Left ventricle myocardium superior (tissue), 1 donor: ENCODE results near the gene RHOXF2. TPM values are rescaled to one million over a fixed set of nuclear protein-coding genes. Genes with fewer than 3 reads are reported as not detected.
"Not testable (repeated sequence)": the region's sequence is repeated elsewhere in the genome, so short reads cannot be mapped to it uniquely, and the experiment has no call there.

Experiments
- ATAC-seq: fragments of 200-7000 bp; cut with Tn5 transposase; one replicate; pipeline ENCODE4 v1.9.1; 2020; ENCODE audit warnings: mild to moderate bottlenecking, moderate library complexity
- DNase-seq: peaks from one replicate; pipeline ENCODE4 v3.0.0-alpha.2; 2020
- intact Hi-C: fragments of 100-400 bp; cut with micrococcal nuclease; formaldehyde crosslinking; loops from one replicate; pipeline ENCODE4 v1.11.0; 2022
- long read RNA-seq: library from polyadenylated mRNA; unstranded; transcript quantifications from one replicate; pipeline ENCODE4 v2.0.0, GENCODE V29; 2021
- total RNA-seq: library from RNA; stranded (reverse); fragmentation: NEBNext Ultra II Directional; extraction: Animal tissue kit (Norgen Biotek cat#: 25700); gene quantifications from one replicate; pipeline ENCODE4 v1.2.1, GENCODE V29; 2021
- donor health status: DM: no; HTN: yes; CAD: no; lungs with severe emphysema.

RHOXF2 gene, protein sequence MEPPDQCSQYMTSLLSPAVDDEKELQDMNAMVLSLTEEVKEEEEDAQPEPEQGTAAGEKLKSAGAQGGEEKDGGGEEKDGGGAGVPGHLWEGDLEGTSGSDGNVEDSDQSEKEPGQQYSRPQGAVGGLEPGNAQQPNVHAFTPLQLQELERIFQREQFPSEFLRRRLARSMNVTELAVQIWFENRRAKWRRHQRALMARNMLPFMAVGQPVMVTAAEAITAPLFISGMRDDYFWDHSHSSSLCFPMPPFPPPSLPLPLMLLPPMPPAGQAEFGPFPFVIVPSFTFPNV
- not detected for total RNA-seq
- long read RNA-seq, result 0 reads

DNA sequence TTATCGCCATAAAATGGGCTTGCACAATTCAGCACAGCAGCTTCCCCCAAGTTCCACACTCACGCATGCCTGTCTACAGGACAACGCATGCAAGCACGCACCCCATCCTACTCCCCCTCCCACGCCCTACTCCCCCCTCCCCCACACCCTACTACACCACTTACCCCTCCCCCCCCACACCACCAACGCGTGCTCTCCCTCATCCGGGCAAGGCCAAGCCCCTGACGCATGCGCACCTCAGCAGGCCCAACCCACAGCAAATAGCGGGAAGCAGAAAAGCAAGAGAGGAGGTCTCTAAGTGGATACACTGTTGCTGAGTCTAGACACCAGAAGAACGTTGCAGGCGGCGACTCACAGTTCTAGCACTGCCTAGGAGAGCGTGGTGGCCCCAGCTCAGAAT lies at the start of gene RHOXF2:
RHOXF2 (plus strand) TSS at position 301 of the 400 bp plus-strand sequence. CDS start 138 bp downstream, outside the sequence.
- ATAC-seq, DNase-seq, intact Hi-C loops: not testable (repeated sequence)

DNA sequence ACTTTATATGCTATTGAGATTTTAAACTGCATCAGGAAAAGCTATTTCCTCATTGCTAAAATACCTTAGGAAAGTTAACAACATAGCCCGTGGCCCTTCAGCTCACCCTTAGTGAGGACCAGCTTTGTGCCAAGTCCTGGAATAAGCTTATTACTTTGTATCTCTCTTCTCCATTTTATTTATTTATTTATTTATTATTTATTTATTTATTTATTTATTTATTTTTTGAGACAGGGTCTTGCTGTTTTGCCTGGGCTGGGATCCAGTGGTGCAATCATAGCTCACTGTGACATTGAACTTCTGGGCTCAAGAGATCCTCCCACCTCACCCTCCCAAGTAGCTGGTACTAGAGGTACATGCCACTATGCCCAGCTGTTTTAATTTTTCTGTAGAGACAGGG lies 49.0 kb upstream of the RHOXF2 start:
- ATAC-seq (no peak), DNase-seq (no peak)
- intact Hi-C loops, result no loop called here

DNA sequence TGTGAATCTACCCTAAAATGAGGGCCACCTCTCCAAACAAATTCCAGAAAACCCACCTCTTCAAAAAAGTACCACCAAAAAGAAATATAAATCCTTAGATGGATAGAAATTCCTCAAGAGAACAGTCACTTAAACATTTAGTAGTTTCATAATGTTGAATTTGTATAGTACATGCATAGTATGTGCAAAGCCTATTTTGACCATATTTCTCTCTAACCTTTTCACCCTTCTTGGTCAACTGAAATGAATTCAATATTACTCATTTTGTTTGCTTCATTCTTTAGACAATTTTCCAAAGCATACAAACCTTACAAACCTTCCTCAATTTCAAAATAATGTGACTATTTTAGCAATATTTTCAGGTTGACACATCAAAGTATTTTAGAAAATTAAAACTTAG lies 46.8 kb upstream of the RHOXF2 start:
- DNase-seq, result no peak
- ATAC-seq, result no peak
- intact Hi-C loops, result no loop called here

DNA sequence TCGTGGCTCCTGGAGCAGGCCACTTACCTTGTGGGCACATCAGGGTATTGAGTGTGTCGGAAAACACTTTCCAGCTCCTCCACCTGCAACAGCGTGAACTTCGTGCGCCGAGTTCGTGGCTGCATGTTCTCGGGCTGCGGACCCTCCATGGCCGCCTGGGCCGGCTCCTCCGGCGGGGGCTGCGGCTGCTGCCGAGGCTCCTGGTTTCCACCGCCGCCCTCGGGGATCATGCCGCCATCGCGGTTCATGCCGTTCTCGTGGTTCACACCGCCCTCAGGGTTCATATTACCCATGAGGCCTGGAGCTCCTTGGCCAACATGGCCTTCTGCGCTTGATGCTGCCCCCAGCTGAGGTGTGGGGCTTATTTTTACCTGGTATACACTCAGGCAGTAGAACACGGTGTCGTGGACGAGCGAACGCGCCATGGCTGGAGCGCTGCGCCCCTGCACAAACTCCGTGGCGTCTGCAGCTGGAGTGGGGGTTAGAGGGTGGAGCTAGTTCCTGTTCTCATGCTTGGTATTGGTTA lies 42.9 kb upstream of the RHOXF2 start, which contains the start of gene RHOXF1:
RHOXF1 (minus strand) TSS at position 476 of the 526 bp plus-strand sequence; CDS start at position 425, 51 bp downstream.
- DNase-seq, result no peak
- intact Hi-C loops, result no loop called here
- no peak for ATAC-seq

DNA sequence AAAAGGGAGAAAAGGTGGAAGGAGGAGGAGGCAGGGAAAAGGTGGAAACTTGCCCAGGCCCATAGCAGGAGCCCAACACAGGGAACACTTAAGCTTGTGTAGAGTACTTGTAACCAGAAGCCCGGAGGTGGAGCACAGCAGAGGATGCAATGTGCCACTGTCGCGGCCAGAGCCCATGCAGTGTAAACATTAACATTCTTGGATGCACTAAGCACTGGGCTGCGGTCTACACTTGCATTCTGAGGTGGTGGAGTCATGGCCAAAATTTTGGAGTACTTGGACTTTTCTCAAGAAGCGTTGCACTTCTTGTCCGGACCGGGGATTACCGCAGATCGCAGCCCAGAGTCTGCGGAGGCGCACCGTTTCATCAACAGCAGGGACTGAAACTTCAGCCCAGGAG lies 38.2 kb upstream of the RHOXF2 start:
- ATAC-seq (no peak), DNase-seq (no peak)
- intact Hi-C loops, result no loop called here

DNA sequence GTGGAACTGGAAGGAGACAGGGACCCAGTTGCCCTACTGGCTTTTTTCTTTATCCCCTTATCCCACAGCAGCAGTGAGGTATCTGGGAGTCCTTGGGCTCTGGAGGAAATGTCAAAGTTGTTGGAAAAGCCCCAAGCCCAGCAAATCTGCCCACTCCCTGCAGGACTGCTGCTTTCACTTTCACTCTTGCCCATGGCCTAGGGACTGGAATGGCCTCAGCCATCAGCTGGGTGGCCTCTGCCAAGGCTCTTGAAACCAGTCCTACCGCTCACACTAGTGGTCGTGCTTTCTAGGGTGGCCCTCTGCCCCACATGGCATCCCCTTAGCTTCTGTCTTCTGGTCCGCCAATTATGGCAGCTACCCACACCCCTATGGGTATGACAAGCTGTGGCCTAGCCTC lies 33.0 kb upstream of the RHOXF2 start:
- no peak for DNase-seq
- intact Hi-C loops, result no loop called here
- ATAC-seq, result peak; percentile 71

DNA sequence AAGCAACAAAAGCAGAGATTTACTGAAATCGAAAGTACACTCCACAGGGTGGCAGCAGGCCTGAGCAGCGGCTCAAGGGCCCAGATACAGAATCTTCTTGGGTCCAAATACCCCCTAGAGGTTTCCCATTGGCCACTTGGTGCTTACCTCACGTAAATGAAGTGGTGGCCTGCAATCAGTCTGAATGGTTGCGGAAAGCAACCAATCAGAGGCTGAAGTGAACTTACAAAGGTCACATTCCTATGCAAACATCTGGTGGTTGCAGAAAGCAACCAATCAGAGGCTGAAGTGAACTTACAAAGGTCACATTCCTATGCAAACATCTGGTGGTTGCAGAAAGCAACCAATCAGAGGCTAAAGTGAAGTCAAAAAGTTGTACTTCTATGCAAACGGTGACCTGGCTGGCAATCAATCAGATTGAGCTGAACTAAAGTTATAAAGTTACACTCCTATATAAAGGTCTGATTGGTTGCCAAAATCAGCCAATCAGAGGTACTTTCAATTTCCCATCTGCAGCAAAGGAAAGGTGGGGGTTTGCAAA lies 30.0 kb upstream of the RHOXF2 start:
- intact Hi-C loops, result not testable (repeated sequence)

DNA sequence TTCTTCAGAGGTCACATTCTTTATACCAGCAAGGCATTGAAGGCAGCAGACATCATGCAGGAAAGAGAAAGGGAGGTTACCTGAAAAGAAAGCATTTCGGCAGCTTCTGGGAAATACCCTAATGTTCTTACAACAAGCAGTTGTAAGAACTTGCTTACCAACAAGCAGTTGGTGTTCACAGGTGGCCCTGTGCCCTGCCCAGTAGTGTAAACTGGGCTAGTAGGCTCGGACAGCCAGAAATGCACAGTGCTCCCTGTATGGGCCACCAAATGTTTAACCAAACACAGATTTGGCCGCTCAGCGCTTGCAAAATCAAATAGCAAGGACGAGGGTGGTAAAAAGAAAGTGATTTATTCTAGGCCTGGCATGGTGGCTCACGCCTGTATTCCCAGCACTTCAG lies 22.3 kb upstream of the RHOXF2 start:
- no peak for DNase-seq
- no peak for ATAC-seq
- intact Hi-C loops, result no loop called here

More for the DNA sequence above, 30.0 kb upstream of the RHOXF2 start:
- DNase-seq, ATAC-seq: not testable (repeated sequence)

DNA sequence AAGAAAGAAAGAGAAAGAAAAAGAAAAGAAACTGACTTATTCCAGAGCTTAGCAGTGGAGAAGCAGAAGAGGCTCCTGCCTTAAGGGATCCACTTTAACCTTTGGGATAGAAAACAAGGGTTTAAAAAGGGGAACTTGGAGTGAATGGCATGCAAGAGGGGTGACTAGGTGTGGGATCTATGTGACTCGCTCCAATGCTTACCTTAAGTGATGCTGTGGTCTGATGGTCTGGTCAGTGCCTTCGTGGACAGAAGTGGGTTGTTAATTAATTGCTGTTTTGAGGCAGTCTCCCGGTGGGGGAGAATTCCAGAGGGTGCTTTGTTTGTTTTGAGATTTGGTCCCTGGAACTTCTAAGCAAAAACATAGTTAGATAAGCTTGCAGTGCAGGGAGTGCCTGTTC lies 21.6 kb upstream of the RHOXF2 start:
- no peak for DNase-seq
- intact Hi-C loops, result no loop called here

DNA sequence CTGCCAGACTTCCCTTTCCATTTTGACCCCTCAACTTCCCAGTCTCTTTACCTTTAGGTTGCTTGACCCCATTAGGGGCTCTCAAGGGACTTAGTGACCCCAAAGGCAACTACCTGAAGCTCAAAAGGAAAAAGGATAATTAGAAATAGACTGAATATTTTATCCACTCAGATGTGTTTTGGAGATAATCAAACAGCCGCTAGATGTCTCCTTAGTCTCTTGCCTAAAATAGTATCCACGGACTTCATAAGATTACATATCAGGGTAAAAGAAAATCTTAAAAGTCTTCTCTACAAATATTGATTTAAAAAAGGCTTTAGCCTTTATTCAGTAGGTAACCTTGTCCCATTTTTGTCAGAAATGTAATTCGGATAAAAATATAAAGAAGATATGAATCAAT lies 21.0 kb upstream of the RHOXF2 start:
- intact Hi-C loops, result no loop called here
- no peak for DNase-seq

More for the DNA sequence above, 21.6 kb upstream of the RHOXF2 start:
- no peak for ATAC-seq

DNA sequence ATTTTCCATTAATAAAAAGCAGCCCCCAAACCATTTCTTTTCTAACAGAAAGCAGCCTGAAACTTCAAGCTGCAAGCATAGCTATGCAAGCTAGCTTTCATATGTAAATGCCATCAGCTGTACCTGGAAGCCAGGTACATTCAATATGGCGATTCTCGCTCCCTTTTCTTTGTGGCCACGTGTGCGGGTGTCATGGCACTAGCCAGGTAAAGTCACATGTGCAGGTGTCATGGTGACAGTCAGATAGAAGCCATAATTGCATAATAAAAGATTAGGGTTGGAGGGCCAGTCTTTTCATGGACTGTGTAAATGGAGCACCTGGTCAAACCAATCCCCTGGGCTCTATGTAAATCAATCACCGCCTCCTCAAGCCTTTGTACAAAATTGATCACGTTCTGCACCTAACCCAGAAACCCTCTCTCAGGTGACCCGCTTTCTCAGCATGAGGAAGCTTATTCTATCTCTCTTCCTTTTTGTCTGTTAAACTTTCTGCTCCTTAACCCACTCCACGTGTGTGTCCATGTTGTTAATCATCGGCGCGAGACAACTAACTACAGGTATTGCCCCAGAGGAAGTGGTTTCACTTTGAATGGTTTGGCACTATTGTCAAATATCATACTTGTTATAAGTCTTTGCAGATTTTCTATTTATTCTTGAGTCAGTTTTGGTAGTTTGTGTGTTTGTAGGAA lies 18.0 kb upstream of the RHOXF2 start:
- no peak for DNase-seq
- intact Hi-C loops, result no loop called here
- ATAC-seq, result no peak

More for the DNA sequence above, 21.0 kb upstream of the RHOXF2 start:
- ATAC-seq, result no peak

DNA sequence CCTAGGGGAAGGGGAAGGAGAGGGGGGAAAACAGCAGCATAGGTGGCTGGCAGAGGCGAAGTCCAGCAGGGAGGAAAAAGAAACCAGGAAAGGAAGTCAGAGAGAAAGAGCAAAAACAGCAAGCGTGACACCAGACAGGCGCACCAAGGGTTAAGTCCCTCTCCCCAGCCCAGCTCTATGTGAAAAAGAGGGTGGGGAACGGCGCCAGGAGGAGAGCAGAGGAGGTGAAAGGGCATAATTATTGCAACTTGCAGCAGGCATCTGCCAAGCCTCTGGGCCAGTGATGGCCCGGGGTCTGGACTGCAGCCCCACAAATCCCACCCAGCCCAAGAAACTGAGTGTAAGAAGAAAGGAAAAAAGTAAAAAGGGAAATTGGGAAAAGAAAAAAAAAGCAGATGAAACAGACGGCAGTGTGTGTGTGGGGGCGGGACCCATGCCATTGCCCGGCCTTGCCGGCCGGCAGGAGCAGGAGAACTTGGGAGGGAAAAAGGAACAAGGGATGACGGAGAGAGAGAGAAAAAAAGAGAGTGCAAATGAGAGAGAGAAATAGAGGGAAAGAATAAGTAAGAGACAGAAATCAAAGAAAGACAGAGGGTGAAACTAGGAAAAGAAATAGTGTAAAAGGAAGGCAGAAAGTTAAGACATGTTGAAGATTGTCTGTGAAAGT lies 14.1 kb upstream of the RHOXF2 start:
- intact Hi-C loops, result no loop called here
- ATAC-seq, result no peak
- no peak for DNase-seq

DNA sequence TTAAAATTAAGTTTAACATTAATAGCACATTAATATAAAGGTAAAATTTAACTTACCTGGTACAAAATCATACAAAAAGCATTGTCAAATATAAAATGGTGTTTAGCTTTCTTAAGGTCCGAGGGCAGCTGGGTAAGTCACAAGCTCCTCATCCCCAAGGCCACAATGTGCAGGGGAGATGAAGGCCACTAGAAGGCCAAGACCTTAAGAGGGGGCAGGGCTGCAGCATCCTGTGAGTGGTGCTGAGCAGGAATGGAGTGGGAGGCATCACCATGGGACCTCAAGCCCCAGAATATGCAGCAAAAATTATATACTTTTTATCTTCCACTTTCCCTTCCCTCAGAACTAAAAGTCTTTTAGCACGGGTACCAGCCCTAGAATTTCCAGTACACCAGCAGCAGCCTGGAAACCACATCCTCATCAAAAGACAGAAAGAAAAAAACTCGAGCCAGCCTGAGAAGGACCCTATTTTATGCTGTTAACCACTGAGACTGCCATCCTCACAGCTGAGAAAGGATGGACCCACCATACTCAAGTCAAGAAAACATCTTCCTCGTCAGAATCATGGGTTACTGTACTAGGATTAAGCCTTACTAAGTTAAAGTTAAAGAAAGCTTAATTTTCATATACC lies 13.0 kb upstream of the RHOXF2 start:
- DNase-seq (no peak), ATAC-seq (no peak)
- intact Hi-C loops, result no loop called here

DNA sequence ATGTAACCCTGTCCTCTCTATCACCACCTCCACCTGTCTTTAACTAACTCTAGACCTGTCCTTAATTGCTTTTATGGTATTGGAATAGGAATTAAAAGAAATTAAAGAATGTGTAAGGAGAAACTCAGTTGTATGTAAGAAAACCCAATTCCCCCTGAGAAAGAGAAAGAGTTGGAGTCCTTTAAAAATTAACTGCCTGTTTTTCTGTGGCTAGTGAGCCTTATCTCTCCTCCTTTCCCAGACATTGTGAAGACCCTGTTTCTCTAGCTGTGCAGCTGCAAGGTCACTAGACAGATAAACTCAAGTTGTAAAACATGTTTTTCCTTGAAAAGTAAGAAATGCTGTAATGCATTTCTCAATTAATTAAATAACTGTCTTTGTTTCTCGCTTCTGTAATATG lies 12.1 kb upstream of the RHOXF2 start:
- intact Hi-C loops, DNase-seq, ATAC-seq: not testable (repeated sequence)

DNA sequence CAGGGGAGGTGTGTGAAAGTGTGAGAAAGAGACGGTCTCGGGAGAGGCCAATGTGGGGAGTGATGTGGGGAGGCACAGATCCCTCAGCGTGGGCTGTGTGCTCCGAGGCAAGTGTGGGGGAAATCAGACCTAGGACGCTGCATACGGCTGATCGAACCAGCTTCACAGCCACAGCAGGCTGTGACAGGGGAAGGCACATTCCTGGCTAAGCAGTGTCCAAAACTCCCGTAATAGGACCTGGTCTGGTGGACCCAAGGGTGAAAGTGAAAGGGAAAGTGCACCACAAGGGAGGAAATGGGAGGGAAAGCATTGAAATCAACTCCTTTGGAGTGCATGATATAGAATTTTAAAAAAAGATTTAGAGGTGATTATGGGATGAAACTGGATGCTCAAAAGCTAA lies 10.9 kb upstream of the RHOXF2 start:
- no peak for ATAC-seq

DNA sequence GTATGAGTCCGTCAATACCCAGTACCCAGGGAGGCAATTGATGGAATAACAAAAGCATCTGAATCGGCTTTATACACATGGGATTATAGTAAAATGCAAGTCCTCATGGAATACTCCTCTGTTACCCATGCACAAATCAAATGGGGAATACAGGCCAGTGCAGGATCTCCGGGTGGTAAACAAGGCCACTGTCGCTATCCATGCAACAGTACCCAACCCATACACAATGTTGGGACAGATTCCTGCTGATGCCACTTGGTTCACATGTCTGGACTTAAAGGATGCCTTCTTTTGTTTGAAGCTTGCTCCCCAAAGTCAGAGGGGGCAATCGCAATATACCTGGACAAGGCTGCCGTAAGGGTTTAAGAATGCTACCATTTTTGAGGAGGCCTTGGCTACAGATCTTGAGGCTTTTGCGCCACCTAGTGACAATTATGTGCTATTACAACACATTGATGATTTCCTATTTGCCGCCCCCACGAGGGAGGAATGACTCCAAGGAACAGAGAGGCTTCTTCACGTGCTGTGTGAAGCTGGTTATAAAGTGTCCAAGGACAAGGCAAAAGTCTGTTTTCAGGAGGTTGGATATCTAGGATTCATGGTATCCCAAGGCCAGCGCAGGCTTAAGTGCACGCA lies 8.2 kb upstream of the RHOXF2 start:
- DNase-seq, intact Hi-C loops: not testable (repeated sequence)
- ATAC-seq, result peak; percentile 22

More for the DNA sequence above, 10.9 kb upstream of the RHOXF2 start:
- DNase-seq, result no peak
- intact Hi-C loops, result no loop called here

DNA sequence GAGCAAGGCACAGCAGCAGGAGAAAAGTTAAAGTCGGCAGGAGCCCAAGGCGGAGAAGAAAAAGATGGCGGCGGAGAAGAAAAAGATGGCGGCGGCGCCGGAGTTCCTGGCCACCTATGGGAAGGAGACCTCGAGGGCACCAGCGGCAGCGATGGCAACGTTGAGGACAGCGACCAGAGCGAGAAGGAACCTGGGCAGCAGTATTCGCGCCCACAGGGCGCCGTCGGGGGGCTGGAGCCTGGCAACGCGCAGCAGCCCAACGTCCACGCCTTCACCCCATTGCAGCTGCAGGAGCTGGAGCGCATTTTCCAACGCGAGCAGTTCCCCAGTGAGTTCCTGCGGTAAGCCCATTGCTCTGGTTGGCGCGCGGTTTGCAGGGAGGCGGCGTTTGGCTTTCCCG lies 673 bp downstream of the RHOXF2 start:
- DNase-seq, ATAC-seq, intact Hi-C loops: not testable (repeated sequence)

DNA sequence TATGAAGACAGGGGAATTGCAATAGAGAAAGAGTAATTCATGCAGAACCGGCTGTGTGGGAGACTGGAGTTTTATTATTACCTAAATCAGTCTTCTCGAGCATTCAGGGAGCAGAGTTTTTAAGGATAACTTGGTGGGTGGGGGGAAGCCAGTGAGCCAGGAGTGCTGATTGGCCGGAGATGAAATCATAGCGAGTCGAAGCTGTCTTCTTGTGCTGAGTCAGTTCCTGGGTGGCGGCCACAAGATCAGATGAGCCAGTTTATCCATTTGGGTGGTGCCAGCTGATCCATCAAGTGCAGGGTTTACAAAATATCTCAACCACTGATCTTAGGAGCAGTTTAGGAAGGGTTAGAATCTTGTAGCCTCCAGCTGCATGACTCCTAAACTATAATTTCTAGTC lies 34.8 kb downstream of the RHOXF2 start:
- DNase-seq, intact Hi-C loops, ATAC-seq: not testable (repeated sequence)
